ENCODE measurements around the gene ADGRD2.

DNA sequence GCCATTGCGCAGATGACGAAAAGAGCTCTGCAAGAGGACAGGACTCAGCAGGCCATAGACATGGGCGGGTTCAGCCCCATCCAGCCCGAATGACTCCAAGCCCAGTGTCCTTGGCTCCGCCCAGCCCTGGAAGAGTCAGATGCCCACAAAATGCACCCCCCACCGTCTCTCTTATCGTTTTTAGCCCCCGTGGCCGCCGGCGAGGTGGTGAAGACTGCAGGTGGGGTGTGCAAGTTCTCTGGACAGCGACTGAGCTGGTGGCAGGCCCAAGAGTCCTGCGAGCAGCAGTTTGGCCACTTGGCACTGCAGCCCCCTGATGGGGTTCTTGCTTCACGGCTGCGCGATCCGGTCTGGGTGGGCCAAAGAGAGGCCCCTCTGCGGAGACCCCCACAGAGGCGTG lies 2.1 kb downstream of the ADGRD2 start:
- TF ChIP-seq, protein P1, sequence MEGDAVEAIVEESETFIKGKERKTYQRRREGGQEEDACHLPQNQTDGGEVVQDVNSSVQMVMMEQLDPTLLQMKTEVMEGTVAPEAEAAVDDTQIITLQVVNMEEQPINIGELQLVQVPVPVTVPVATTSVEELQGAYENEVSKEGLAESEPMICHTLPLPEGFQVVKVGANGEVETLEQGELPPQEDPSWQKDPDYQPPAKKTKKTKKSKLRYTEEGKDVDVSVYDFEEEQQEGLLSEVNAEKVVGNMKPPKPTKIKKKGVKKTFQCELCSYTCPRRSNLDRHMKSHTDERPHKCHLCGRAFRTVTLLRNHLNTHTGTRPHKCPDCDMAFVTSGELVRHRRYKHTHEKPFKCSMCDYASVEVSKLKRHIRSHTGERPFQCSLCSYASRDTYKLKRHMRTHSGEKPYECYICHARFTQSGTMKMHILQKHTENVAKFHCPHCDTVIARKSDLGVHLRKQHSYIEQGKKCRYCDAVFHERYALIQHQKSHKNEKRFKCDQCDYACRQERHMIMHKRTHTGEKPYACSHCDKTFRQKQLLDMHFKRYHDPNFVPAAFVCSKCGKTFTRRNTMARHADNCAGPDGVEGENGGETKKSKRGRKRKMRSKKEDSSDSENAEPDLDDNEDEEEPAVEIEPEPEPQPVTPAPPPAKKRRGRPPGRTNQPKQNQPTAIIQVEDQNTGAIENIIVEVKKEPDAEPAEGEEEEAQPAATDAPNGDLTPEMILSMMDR (IDR thresholded peaks at IDR 0.05): no peak
- TF ChIP-seq, protein P2, sequence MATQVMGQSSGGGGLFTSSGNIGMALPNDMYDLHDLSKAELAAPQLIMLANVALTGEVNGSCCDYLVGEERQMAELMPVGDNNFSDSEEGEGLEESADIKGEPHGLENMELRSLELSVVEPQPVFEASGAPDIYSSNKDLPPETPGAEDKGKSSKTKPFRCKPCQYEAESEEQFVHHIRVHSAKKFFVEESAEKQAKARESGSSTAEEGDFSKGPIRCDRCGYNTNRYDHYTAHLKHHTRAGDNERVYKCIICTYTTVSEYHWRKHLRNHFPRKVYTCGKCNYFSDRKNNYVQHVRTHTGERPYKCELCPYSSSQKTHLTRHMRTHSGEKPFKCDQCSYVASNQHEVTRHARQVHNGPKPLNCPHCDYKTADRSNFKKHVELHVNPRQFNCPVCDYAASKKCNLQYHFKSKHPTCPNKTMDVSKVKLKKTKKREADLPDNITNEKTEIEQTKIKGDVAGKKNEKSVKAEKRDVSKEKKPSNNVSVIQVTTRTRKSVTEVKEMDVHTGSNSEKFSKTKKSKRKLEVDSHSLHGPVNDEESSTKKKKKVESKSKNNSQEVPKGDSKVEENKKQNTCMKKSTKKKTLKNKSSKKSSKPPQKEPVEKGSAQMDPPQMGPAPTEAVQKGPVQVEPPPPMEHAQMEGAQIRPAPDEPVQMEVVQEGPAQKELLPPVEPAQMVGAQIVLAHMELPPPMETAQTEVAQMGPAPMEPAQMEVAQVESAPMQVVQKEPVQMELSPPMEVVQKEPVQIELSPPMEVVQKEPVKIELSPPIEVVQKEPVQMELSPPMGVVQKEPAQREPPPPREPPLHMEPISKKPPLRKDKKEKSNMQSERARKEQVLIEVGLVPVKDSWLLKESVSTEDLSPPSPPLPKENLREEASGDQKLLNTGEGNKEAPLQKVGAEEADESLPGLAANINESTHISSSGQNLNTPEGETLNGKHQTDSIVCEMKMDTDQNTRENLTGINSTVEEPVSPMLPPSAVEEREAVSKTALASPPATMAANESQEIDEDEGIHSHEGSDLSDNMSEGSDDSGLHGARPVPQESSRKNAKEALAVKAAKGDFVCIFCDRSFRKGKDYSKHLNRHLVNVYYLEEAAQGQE (IDR thresholded peaks at IDR 0.05; ENCODE audit: insufficient read depth in 1 of 2, low read depth in 2 of 2, low read length in 1 of 2): no peak
- no peak for TF ChIP-seq POLR2AphosphoS5 (IDR thresholded peaks at IDR 0.05; ENCODE audit: low read depth, low read length)
- no peak for TF ChIP-seq TCF7L2 (IDR thresholded peaks at IDR 0.05; ENCODE audit: low read depth, low read length)
- no peak for TF ChIP-seq SIN3A (IDR thresholded peaks at IDR 0.05; ENCODE audit: borderline replicate concordance, insufficient read depth, low read depth, low read length)

Measured in Panc1 (cell line).